ACC112 (cell line): Measurements from ENCODE around the gene ATAD3C.
A peak's percentile ranks its signal among the peaks of the same experiment; 100 is the strongest.
"Not testable (repeated sequence)": the region's sequence is repeated elsewhere in the genome, so short reads cannot be mapped to it uniquely, and the experiment has no call there.

Experiments
- H2AFZ ChIP-seq: fragments of 200-600 bp; sonication (generic); one replicate; pipeline ENCODE4 v1.6.0; 2017; ENCODE audit warnings: antibody characterized with exemption, low read length; ENCODE audit not compliant: unreplicated experiment
- H3K27ac ChIP-seq: fragments of 200-600 bp; sonication (generic); 2 replicates; pipeline ENCODE4 v1.5.1; 2014; ENCODE audit warnings: low read depth, mild to moderate bottlenecking, antibody characterized with exemption, low read length, moderate library complexity
- H3K27me3 ChIP-seq: fragments of 200-600 bp; sonication (generic); 2 replicates; pipeline ENCODE4 v1.6.1; 2014; ENCODE audit warnings: mild to moderate bottlenecking, antibody characterized with exemption, low read length, moderate library complexity, mixed read lengths; ENCODE audit not compliant: insufficient read depth
- H3K36me3 ChIP-seq: fragments of 200-600 bp; sonication (generic); 2 replicates; pipeline ENCODE4 v1.6.1; 2016; ENCODE audit warnings: mild to moderate bottlenecking, antibody characterized with exemption, low read length, moderate library complexity, mixed read lengths; ENCODE audit not compliant: insufficient read depth
- H3K4me1 ChIP-seq: fragments of 200-600 bp; sonication (generic); one replicate; pipeline ENCODE4 v1.6.1; 2016; ENCODE audit warnings: low read length, mixed read lengths; ENCODE audit not compliant: insufficient read depth, unreplicated experiment, control insufficient read depth
- H3K4me3 ChIP-seq: fragments of 200-600 bp; sonication (generic); 2 replicates; pipeline ENCODE4 v1.5.1; 2014; ENCODE audit warnings: mild to moderate bottlenecking, low read depth, low read length
- H3K79me2 ChIP-seq: fragments of 200-600 bp; sonication (generic); one replicate; pipeline ENCODE4 v1.6.0; 2016; ENCODE audit warnings: low read length; ENCODE audit not compliant: control insufficient read depth, unreplicated experiment, insufficient read depth

Gene ATAD3C

DNA sequence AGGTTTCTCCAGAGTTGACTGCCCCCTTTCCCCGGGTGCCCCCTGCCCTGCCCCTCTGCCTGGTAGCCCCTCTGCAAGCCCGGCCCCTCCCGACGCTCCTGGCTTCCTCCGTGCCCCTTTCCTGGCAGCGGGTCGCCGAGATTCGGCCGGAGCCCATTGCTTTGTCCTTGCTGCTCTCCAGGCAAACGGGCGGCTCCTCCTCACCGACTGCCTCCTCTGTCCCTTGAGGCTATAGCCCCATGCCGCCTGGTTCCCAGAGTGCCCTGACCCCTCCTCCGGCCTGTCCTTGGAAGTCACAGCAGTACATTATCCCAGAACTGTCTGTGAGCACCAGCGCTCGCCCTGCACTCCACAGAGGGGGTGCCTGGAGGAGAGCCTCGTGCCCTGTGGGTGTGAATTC, 64.2 kb downstream of the ATAD3C start:
- peak overlapping the region; percentile 66 for H3K4me3 ChIP-seq
- H3K27ac ChIP-seq, H3K27me3 ChIP-seq, H3K36me3 ChIP-seq, H2AFZ ChIP-seq, H3K4me1 ChIP-seq: not testable (repeated sequence)
- peaks cover 25% of the 10 kb centered on the region for H3K79me2 ChIP-seq

DNA sequence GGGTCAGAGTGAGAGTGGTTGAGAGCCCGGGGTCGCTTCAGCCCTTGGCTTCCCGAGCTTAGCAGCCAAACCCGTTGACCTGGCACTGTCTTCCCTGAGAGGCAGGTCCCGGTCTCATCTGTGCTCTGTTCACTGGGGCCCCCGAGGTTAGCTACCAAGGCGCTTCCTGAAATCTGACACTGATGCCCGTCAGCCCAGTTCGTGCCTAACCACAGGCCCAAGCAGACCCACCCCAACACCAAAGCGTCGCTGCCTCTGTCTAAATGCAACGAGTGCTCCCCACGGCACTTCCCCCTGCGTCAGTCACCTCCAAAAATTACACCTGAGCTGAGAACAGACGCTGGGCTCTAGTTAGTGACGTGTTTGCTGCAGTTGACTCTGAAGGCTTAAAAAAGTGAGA, 64.9 kb downstream of the ATAD3C start:
- H3K27me3 ChIP-seq, H3K27ac ChIP-seq, H2AFZ ChIP-seq, H3K36me3 ChIP-seq, H3K4me1 ChIP-seq, H3K4me3 ChIP-seq: not testable (repeated sequence)
- peaks cover 25% of the 10 kb centered on the region for H3K79me2 ChIP-seq

DNA sequence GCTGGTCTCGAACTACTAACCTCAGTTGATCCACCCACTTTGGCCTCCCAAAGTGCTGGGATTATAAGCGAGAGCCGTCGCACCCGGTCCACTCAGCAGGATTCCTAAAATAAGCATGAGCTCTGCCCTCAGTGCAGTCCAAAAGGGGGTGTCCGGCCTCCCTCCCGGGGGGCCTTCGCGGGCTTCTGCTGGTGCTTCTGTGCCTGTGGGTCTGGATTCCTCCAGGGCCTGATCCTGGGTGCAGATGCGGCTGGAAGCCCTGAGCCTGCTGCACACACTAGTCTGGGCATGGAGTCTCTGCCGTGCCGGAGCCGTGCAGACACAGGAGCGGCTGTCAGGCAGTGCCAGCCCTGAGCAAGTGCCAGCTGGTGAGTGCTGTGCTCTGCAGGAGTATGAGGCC, 67.4 kb downstream of the ATAD3C start:
- not testable (repeated sequence) for H3K27ac ChIP-seq, H2AFZ ChIP-seq, H3K4me3 ChIP-seq, H3K27me3 ChIP-seq, H3K4me1 ChIP-seq
- Histone ChIP-seq H3K36me3 (peaks cover 12% of the 10 kb centered on the region; the same call in 1 of the 2 replicates), H3K79me2 (peaks cover 25% of the 10 kb centered on the region)

DNA sequence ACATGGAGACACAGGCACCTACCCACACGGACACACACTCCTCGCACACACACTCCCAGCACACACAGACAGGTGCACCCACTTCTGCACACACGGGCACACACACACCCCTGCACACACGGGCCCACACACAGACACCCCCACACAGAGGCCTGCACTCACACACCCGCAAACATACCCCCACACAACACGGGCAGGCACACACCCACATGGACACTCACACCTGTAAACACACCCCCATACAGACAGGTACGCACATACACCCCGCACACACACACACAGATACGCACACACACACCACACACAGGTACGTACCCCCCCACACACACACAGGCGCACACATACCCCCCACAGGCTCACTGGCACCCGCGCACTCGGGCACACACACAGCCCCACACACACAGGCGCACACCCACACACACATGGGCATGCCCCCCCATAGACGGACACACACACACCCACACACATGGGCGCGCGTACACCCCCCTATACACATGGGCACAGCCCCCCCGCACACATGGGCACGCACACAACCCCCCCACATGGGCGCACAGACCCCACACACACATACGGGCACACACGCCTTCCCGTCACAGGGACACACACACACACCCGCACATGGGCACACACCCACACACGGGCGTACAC, 68.6 kb downstream of the ATAD3C start:
- peaks cover 12% of the 10 kb centered on the region; the same call in 1 of the 2 replicates for H3K36me3 ChIP-seq
- no peaks in the 10 kb centered on the region for H3K27me3 ChIP-seq
- H2AFZ ChIP-seq: no peak overlapping the region
- no peak overlapping the region for H3K27ac ChIP-seq
- H3K79me2 ChIP-seq: peaks cover 22% of the 10 kb centered on the region
- H3K4me1 ChIP-seq: no peaks in the 10 kb centered on the region
- no peak overlapping the region for H3K4me3 ChIP-seq

DNA sequence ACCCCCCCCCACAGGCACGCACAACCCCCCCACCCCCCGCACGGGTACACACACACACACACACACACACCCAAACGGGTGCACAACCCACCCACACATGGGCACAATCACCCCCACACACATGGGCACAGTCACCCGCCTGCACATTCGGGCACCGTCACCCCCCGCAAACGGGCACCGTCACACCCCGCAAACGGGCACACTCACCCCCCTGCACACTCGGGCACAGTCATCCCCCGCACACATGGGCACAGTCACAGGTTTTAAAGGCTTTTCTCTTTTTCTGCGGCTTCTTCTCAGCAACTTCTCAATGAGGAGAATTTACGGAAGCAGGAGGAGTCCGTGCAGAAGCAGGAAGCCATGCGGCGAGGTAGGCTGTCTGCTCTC, 69.1 kb downstream of the ATAD3C start:
- H3K4me1 ChIP-seq, H3K4me3 ChIP-seq, H3K27ac ChIP-seq, H3K27me3 ChIP-seq, H2AFZ ChIP-seq: not testable (repeated sequence)
- peaks cover 19% of the 10 kb centered on the region for H3K79me2 ChIP-seq
- peaks cover 12% of the 10 kb centered on the region; the same call in 1 of the 2 replicates for H3K36me3 ChIP-seq
